AG09319 (cell line): Measurements from ENCODE around the gene PRADC1.

ENCODE experiments used
- DNase-seq: peaks from one replicate; pipeline ENCODE4 v3.0.0-alpha.2; 2010; ENCODE audit warnings: low read depth; ENCODE audit errors: extremely low read depth
- TF ChIP-seq, protein P1 (sequence below): IDR thresholded peaks from 2 replicates; pipeline ENCODE4 v1.5.1; 2011; ENCODE audit warnings: low read depth, mild to moderate bottlenecking, inconsistent platforms, low read length, moderate library complexity

Gene PRADC1

DNA sequence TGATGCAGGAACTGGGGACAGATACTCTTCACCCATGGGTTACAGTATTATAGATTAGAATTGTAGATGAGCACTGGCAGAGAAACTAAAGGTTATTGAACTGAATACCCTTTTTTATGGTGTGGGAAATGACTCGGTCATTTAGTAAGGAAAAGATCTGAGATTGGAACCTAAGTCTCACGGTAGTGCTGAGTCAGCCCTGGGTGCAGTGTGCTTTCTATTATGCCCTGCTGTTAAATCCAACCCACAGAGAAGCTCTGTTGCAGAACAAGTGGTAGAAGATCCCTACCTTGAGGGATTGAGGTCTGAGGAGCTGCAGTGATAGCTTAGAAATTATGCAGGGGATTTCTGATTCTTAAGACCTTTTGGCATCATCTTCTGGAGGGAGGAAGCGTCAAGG, 13.8 kb upstream of the PRADC1 start:
- no peak for DNase-seq
- TF ChIP-seq, protein P1, sequence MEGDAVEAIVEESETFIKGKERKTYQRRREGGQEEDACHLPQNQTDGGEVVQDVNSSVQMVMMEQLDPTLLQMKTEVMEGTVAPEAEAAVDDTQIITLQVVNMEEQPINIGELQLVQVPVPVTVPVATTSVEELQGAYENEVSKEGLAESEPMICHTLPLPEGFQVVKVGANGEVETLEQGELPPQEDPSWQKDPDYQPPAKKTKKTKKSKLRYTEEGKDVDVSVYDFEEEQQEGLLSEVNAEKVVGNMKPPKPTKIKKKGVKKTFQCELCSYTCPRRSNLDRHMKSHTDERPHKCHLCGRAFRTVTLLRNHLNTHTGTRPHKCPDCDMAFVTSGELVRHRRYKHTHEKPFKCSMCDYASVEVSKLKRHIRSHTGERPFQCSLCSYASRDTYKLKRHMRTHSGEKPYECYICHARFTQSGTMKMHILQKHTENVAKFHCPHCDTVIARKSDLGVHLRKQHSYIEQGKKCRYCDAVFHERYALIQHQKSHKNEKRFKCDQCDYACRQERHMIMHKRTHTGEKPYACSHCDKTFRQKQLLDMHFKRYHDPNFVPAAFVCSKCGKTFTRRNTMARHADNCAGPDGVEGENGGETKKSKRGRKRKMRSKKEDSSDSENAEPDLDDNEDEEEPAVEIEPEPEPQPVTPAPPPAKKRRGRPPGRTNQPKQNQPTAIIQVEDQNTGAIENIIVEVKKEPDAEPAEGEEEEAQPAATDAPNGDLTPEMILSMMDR = no peak

DNA sequence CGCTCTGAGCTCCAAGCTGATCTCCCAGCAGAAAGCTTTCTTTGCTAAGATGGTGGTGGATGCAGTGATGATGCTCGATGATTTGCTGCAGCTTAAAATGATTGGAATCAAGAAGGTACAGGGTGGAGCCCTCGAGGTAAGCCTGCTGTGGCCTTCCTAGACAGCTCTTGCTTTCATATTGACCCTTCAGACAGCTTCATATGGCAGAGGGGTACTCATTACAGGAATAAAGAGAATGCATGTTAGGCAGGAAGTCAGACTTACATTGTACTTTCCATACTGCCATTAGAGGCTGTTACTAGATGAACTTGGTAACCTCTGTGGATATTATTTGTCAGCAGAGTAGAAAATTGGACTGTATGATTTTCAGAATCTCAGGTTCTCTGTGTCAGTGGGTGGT, 11.5 kb upstream of the PRADC1 start:
- TF ChIP-seq, protein P1 = no peak
- no peak for DNase-seq

DNA sequence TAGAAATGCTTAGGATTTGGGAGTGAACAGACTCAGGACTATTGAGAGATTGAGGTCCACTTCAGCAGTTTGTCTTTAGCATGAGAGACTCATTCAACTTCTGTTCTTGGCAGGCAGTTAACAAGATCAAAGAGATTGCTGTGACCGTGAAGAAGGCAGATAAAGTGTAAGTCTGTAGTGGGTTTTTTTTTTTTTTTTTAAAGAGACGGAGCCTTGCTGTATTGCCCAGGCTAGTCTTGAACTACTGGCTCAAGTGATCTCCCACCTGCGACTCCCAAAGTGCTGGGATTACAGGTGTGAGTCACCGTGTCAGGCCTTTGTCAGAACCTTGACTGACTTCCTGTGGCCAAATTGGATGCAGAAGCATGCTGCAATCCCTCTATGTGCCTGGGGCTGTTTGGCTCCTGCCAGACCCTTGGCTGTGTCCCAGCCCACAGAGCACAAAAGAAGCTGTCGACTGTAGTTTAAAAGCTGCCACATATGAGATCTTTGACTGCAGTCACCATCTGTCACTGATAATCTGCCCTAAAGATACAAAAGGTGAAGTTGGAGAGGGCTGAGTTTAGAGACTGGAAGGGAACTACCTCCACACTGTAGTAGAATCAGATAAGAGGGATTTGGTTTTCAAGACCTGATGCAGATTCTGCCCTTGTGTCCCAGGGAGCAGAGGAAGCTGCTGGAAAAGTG, 11.0 kb upstream of the PRADC1 start:
- TF ChIP-seq, protein P1 = no peak
- peak; percentile 52 for DNase-seq

DNA sequence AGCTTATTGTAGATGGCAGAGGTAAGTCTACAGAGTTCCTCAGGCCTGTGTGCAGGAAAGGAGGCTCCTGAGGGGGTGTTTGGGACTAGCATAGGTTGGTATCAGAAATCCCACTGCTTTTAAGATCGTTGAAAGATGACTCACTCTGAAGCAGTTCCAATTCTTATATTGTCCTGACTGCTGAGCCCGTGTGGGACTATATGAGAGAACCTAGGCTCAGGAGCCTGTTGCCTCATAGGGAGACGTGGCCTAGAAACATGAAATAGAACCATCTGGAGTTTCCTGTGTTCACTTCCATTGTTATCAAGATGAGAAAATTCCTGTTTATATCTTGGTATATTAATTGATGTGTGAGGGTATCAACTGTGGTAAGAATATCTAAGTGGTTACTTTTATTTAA, 6.7 kb upstream of the PRADC1 start:
- no peak for DNase-seq
- TF ChIP-seq, protein P1 = no peak

DNA sequence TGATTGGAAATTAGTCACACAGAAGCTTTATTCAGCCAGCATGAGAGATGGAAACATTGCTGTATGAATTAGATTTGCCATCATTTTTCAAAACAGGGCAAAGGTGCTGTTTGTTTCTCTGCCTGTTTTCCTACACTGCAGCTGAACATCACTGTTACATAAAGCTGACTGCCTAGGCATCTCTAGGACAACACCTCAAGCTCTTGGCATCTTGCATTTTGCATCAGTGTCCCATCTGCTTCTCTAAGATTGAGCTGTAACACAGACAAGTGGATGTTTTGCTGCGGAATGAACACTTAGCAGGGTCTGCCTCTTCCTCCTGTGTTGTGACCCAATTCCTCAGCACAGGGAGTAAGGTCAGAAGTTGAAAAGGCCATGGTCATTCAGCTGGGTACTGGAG, 5.9 kb upstream of the PRADC1 start:
- no peak for DNase-seq
- TF ChIP-seq, protein P1 = no peak

DNA sequence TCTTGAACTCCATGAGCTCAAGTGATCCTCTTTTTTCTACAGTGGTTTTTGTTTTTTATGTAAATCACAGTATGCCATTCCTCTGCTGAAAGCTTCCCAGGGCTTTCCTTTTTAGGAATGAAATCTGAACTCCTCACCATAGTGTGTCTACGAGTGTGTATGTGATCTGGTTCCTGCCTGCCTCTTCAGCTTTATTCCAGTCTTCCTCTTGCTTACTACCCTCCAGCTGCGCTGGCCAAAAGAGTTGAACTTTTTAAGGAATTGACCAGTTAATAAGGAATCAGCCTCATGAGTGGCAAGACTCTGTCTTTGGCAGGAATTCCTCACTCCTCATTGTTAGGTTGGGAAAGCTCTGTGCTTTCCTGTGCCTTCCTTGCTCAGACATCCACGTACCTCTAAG, 5.1 kb upstream of the PRADC1 start:
- no peak for DNase-seq
- TF ChIP-seq, protein P1 = no peak

DNA sequence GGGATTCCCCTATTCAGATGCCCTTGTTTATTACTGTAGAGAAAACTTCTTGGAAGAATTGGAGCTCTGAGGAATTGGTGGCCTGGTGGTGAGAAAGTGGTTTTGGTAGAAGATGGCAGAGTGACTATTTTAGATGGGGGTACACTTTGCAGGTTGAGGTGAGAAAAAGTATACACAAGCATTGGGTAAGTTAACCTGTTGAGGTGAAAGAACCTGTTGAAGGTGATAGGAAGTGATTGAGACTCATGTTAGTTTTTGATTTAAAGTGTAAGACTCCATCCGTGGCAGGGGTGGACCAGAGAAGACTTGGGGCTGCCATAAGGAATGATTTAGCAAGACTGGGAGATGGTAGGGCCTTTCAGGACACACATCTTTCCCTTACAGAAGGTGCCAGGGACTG, 4.1 kb upstream of the PRADC1 start:
- TF ChIP-seq, protein P1 = no peak
- DNase-seq = no peak
